ENCODE measurements around the gene ELK4.

ELK4 gene

GRCh38 chr1:205669341-205670149 lies 37.7 kb upstream of the ELK4 start:
- no peak for DNase-seq (ENCODE audit: low read depth)
- TF ChIP-seq CTCF (conservative IDR thresholded peaks at IDR 0.05; ENCODE audit: low read length) = no peak
- no peak overlapping the region for H3K4me3 ChIP-seq (ENCODE audit: low read length)

GRCh38 chr1:205668951-205669340 lies 37.1 kb upstream of the ELK4 start:
- DNase-seq (ENCODE audit: low read depth) = no peak
- TF ChIP-seq CTCF (conservative IDR thresholded peaks at IDR 0.05; ENCODE audit: low read length) = no peak
- no peak overlapping the region for H3K4me3 ChIP-seq (ENCODE audit: low read length)

GRCh38 chr1:205667909-205668643 lies 36.3 kb upstream of the ELK4 start:
- TF ChIP-seq CTCF (conservative IDR thresholded peaks at IDR 0.05; ENCODE audit: low read length) = no peak
- no peak overlapping the region for H3K4me3 ChIP-seq (ENCODE audit: low read length)
- DNase-seq (ENCODE audit: low read depth) = no peak

DNA sequence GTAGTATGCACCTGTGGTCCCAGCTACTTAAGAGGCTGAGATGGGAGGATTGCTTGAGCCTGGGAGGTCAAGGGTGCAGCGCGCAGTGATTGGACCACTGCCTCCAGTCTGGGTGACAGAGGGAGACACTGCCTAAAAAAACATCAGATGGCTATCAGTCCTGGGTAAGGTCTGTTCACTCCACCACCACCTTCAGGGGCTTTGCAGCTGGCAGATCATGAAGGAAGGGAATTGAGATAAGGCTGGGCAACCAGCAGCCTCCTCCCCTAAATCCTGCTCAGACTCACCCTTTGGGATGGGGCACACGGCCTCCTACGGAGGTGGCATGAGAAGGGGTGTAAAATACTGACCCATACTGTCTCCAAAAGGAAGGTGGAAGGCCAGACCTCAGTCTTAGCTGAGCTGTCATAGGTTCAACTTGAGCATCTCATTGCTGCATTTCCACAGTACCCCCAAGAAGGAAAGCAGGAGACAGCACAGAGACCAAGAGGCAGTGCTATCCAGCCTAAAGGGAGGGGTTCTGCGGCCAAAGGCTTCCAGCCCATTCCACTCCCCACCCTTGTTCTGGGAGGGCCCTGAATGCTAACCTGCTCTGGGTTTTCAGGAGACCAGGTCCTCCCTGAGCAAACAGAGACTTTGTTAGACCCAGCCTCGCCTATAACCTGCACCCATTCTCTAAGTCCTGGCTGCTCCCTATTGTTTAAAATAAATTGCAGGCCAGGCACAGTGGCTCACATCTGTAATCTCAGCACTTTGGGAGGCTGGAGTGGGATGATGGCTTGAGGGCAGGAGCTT lies 34.8 kb upstream of the ELK4 start:
- TF ChIP-seq CTCF (conservative IDR thresholded peaks at IDR 0.05; ENCODE audit: low read length) = no peak
- no peak for DNase-seq (ENCODE audit: low read depth)
- no peak overlapping the region for H3K4me3 ChIP-seq (ENCODE audit: low read length)

DNA sequence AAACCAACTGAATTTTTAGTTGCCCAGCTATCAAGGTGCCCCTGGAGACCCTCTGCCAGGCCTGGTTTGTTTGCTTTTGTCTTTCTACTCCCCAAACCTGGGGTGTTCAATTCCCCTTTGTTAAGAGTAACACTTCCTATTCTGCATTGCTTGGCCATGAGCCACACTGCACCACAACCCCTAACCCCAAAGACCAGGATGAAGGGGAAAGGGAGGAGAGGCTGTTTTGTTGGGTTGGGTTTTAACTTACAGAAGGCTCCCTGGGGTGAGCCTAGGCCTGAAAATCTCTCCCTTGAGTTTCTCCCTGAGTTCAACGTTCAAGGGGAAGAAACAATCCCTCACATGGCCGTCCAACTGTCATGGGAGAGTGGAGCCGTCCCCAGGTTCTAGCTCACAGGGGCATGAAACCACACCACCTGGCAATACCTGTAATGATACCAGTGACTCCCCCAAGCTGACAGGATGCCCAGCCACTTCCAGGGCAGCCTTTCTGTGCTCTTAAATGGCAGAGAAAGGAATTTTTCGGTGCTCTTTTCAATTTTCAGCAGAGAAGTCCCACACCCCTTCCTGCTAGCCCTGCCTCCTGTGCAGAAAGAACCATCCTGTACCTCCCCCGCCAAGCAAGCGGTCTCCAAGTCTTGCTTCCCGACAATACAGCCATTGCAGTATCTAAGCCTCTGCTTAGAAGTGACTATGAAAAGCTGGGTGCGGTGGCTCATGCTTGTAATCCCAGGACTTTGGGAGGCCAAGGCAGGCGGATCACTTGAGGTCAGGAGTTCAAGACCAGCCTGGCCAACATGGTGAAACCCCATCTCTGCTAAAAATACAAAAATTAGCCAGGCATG lies 33.6 kb upstream of the ELK4 start:
- H3K4me3 ChIP-seq (ENCODE audit: low read length) = no peak overlapping the region
- no peak for TF ChIP-seq CTCF (conservative IDR thresholded peaks at IDR 0.05; ENCODE audit: low read length)
- no peak for DNase-seq (ENCODE audit: low read depth)

DNA sequence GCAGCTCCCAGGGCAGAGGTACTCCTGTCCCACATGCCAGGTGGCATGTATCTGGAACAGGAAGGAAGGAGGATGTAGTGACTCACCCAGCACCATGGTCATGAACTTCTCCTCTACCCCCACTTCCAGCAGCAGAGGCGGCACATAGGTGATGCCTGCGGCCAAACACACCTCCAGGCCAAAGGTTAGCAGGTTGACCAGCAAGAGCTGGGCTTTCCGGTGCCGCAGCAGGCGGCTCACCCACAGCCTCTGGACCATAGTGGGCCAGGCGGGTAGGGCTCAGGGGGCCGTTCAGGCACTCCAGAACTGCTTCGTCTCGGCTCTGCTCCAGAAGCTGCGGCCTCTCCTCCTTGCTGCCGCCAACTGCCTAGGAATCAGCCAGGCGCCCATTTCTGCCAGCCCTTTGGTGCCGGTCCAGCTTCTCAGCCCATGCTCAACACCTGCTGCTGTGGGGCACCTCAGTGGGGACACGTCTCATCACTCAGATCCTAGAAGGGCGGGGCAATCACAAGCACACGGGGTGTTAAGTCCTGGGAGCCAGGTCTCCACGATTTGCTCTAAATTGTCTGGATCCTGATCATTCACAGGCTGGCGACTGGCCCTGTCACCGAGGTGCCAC lies 32.7 kb upstream of the ELK4 start:
- DNase-seq (ENCODE audit: low read depth) = no peak
- TF ChIP-seq CTCF (conservative IDR thresholded peaks at IDR 0.05; ENCODE audit: low read length) = no peak
- H3K4me3 ChIP-seq (ENCODE audit: low read length) = no peak overlapping the region

Data from AG10803 (cell line).